Endothelial cell of umbilical vein (primary cell): Measurements from ENCODE around the gene KRT15. TPM values are rescaled to one million over a fixed set of nuclear protein-coding genes. Genes with fewer than 3 reads are reported as not detected.

Experiments used
- BruUV-seq: library from RNA; stranded (reverse); fragments of 400-500 nt; replicated peaks from 2 replicates; lab custom pipeline; 2021; lab: Mats Ljungman, UMichigan
- CTCF ChIA-PET: fragments of 300-600, 350-600 bp; sonication (Branson Sonifier 250); formaldehyde crosslinking; loops from one replicate; lab custom pipeline; 2021; ENCODE audit warnings: antibody characterized with exemption, inconsistent platforms; lab: Charles Lee
- POLR2A ChIA-PET: fragments of 300-600, 350-600 bp; sonication (Branson Sonifier 250); formaldehyde crosslinking; loops from one replicate; lab custom pipeline; 2021; ENCODE audit warnings: antibody characterized with exemption, inconsistent platforms; lab: Charles Lee
- DNase-seq: peaks from one replicate; pipeline ENCODE4 v3.0.0-alpha.2; 2011; ENCODE audit warnings: low read depth, low spot score
- FAIRE-seq: peaks from 2 replicates; lab custom pipeline; 2011; peaks lifted over from hg19 to GRCh38; lab: Jason Lieb, UNC
- H2AFZ ChIP-seq: 2 replicates; pipeline ENCODE4 v1.6.0; 2012; ENCODE audit warnings: low read depth, low read length, control low read depth, inconsistent platforms
- H3K27ac ChIP-seq: 2 replicates; pipeline ENCODE4 v1.5.1; 2011; ENCODE audit warnings: low read depth, mild to moderate bottlenecking, control low read depth, low read length, moderate library complexity; ENCODE audit not compliant: insufficient read depth
- H3K27me3 ChIP-seq, 2 experiments: 2 replicates each; pipeline versions ENCODE4 v1.6.0 to v1.6.1; 2011; ENCODE audit warnings: low read length in 2 of 2, mixed read lengths in 1 of 2; ENCODE audit not compliant: control insufficient read depth in 2 of 2, insufficient read depth in 2 of 2
- H3K36me3 ChIP-seq, 2 experiments: 2 replicates in 1 of 2; 3 replicates in 1 of 2; pipeline ENCODE4 v1.5.1; 2011; ENCODE audit warnings: low read length in 2 of 2, mild to moderate bottlenecking in 1 of 2, moderate library complexity in 1 of 2; ENCODE audit not compliant: control insufficient read depth in 2 of 2, insufficient read depth in 2 of 2; ENCODE audit errors: extremely low read depth in 1 of 2
- H3K4me1 ChIP-seq: 3 replicates; pipeline ENCODE4 v1.5.1; 2011; ENCODE audit warnings: mild to moderate bottlenecking, low read length; ENCODE audit not compliant: control insufficient read depth, insufficient read depth; ENCODE audit errors: extremely low read depth
- H3K4me2 ChIP-seq: 2 replicates; pipeline ENCODE4 v1.6.1; 2011; ENCODE audit warnings: low read length, control low read depth, mixed read lengths; ENCODE audit not compliant: insufficient read depth
- H3K4me3 ChIP-seq, 3 experiments: fragments of 200-600 bp in 1 of 3; sonication (generic), shearing (Covaris generic) in 1 of 3; replicated peaks in 1 of 3; 2 replicates each; pipeline ENCODE4 v1.5.1; 2011 to 2016; ENCODE audit warnings: control low read depth in 3 of 3, low read length in 3 of 3, mild to moderate bottlenecking in 2 of 3, inconsistent platforms in 1 of 3, low read depth in 1 of 3, moderate library complexity in 1 of 3; ENCODE audit not compliant: insufficient read depth in 1 of 3
- H3K79me2 ChIP-seq: 2 replicates; pipeline ENCODE4 v1.6.0; 2012; ENCODE audit warnings: low read length, inconsistent platforms; ENCODE audit not compliant: control insufficient read depth, insufficient read depth
- H3K9ac ChIP-seq: replicated peaks from 2 replicates; pipeline ENCODE3; 2011; ENCODE audit warnings: low read length, control low read depth; ENCODE audit not compliant: insufficient read depth; ENCODE audit errors: extremely low read depth
- H3K9me1 ChIP-seq: replicated peaks from 3 replicates; pipeline ENCODE4 v1.6.0; 2011; ENCODE audit warnings: mild to moderate bottlenecking, low read length; ENCODE audit not compliant: control insufficient read depth, insufficient read depth; ENCODE audit errors: extremely low read depth
- H3K9me3 ChIP-seq: replicated peaks from 2 replicates; pipeline ENCODE4 v1.5.1; 2012; ENCODE audit warnings: low read length, inconsistent platforms; ENCODE audit not compliant: control insufficient read depth, insufficient read depth
- H4K20me1 ChIP-seq: replicated peaks from 2 replicates; pipeline ENCODE3; 2011; ENCODE audit warnings: mild to moderate bottlenecking, low read length; ENCODE audit not compliant: control insufficient read depth, insufficient read depth; ENCODE audit errors: extremely low read depth
- EZH2 ChIP-seq: IDR thresholded peaks from 2 replicates; pipeline ENCODE4 v1.6.1; 2012; ENCODE audit warnings: borderline replicate concordance, low read depth, mild to moderate bottlenecking, moderate library complexity, low read length, inconsistent platforms; ENCODE audit not compliant: severe bottlenecking
- FOS ChIP-seq: IDR thresholded peaks from 2 replicates; pipeline ENCODE4 v1.6.1; 2011; ENCODE audit warnings: mild to moderate bottlenecking, low read length, moderate library complexity, borderline replicate concordance; ENCODE audit not compliant: insufficient read depth
- GATA2 ChIP-seq: IDR thresholded peaks from 2 replicates; pipeline ENCODE4 v1.7.0; 2011; ENCODE audit warnings: low read depth, mild to moderate bottlenecking, moderate library complexity, mixed read lengths, low read length; ENCODE audit not compliant: insufficient read length, insufficient read depth
- JUN ChIP-seq: IDR thresholded peaks from 2 replicates; pipeline ENCODE4 v1.6.1; 2011; ENCODE audit warnings: borderline replicate concordance, low read depth; ENCODE audit not compliant: insufficient read length, insufficient read depth
- MYC ChIP-seq: IDR thresholded peaks from one replicate; pipeline ENCODE4 v1.6.1; 2011; ENCODE audit warnings: mild to moderate bottlenecking, low read depth, low read length
- POLR2A ChIP-seq: IDR thresholded peaks from 2 replicates; pipeline ENCODE4 v1.6.1; 2012; ENCODE audit warnings: low read depth, mild to moderate bottlenecking, control low read depth, low read length
- POLR2AphosphoS5 ChIP-seq: IDR thresholded peaks from 2 replicates; pipeline ENCODE4 v1.6.1; 2012; ENCODE audit warnings: low read depth, mild to moderate bottlenecking, control low read depth, low read length, moderate library complexity; ENCODE audit not compliant: insufficient read depth
- dilution Hi-C: fragments of 300-500 bp; cut with MboI; formaldehyde crosslinking; loops from one replicate; pipeline ENCODE4 v1.15.0; 2019; ENCODE audit warnings: low sequenced_read_pairs; ENCODE audit not compliant: extremely low pct_ligation_motif_present
- intact Hi-C: fragments of 100-400 bp; cut with micrococcal nuclease; formaldehyde crosslinking; loops from one replicate; pipeline ENCODE4 v1.10.0; 2022
- polyA plus RNA-seq, 4 experiments: library from polyadenylated mRNA; depleted of rRNA in 3 of 4; stranded (reverse) in 3 of 4; unstranded in 1 of 4; fragments of >200 nt; gene quantifications; 2 replicates each; pipeline versions ENCODE4 v1.2.1 to v1.2.3, GENCODE V29; 2011 to 2012; ENCODE audit warnings: missing spikeins in 1 of 4
- total RNA-seq: library from RNA; stranded (reverse); gene quantifications from 2 replicates; pipeline ENCODE4 v1.2.3, GENCODE V29; 2021
- TF ChIP-seq, protein P1 (sequence below): IDR thresholded peaks from 2 replicates; pipeline ENCODE4 v1.6.1; 2011; ENCODE audit not compliant: insufficient read depth, insufficient read length
- TF ChIP-seq, protein P2 (sequence below), 2 donors: IDR thresholded peaks; 1 replicate in 1 of 2; 2 replicates in 1 of 2; pipeline ENCODE4 v1.5.1; 2011; ENCODE audit warnings: low read length in 2 of 2, mild to moderate bottlenecking in 2 of 2, moderate library complexity in 2 of 2, control low read depth in 1 of 2, inconsistent platforms in 1 of 2, low read depth in 1 of 2; ENCODE audit not compliant: insufficient read depth in 1 of 2; ENCODE audit errors: extremely low read depth in 1 of 2

The KRT15 gene
- total and polyA plus RNA-seq, 2 donors (not counting 3 experiments of a cell fraction or from before 2014, with no cell fraction given), result 0.68 to 2.8 TPM

DNA sequence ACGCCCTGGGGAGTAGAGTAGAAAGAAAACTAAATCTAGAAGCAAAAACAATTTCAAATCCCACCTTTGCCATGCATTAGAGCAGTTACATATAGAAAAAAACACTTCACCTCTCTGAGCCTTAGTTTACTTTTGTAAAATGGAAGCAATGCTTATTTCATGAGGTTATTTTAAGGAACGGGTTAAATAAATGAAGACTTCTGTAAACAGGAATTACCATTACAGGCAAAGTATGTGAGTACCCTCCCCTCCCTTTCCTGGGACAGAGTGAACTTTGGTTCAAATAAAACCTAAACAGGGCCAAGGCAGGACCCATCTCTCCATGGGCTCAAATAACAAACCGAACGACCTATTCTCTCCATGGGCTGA lies 4.5 kb upstream of the KRT15 start:
- Histone ChIP-seq H3K27me3 (no peaks in the 10 kb centered on the region), H4K20me1 (no peaks in the 10 kb centered on the region), H3K36me3 (no peaks in the 10 kb centered on the region), H3K4me3 (no peak overlapping the region), H2AFZ (no peak overlapping the region), H3K9me3 (no peaks in the 10 kb centered on the region), H3K4me2 (no peak overlapping the region), H3K27ac (no peak overlapping the region), H3K9ac (no peak overlapping the region), H3K4me1 (peaks cover 27% of the 10 kb centered on the region), H3K79me2 (no peaks in the 10 kb centered on the region), H3K9me1 (no peaks in the 10 kb centered on the region)
- dilution Hi-C loops (no loop called here), intact Hi-C loops (no loop called here)
- FAIRE-seq (no peak), DNase-seq (no peak)
- CTCF ChIA-PET, result interaction anchor here (8.5 kb wide), 1 partner anchor 27 kb away, joined by 126 read pairs; no protein-coding TSS in a partner anchor
- TF ChIP-seq FOS (no peak), POLR2A (no peak), MYC (no peak), EZH2 (no peak), POLR2AphosphoS5 (no peak), GATA2 (no peak), JUN (no peak)
- TF ChIP-seq, protein P1, sequence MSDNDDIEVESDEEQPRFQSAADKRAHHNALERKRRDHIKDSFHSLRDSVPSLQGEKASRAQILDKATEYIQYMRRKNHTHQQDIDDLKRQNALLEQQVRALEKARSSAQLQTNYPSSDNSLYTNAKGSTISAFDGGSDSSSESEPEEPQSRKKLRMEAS, result no peak
- TF ChIP-seq, protein P2, sequence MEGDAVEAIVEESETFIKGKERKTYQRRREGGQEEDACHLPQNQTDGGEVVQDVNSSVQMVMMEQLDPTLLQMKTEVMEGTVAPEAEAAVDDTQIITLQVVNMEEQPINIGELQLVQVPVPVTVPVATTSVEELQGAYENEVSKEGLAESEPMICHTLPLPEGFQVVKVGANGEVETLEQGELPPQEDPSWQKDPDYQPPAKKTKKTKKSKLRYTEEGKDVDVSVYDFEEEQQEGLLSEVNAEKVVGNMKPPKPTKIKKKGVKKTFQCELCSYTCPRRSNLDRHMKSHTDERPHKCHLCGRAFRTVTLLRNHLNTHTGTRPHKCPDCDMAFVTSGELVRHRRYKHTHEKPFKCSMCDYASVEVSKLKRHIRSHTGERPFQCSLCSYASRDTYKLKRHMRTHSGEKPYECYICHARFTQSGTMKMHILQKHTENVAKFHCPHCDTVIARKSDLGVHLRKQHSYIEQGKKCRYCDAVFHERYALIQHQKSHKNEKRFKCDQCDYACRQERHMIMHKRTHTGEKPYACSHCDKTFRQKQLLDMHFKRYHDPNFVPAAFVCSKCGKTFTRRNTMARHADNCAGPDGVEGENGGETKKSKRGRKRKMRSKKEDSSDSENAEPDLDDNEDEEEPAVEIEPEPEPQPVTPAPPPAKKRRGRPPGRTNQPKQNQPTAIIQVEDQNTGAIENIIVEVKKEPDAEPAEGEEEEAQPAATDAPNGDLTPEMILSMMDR (IDR thresholded peaks at IDR 0.05; ENCODE audit: extremely low read depth in 1 of 2, insufficient read depth in 1 of 2, low read depth in 1 of 2, low read length in 2 of 2), result no peak
- BruUV-seq, result no TSS peak
- POLR2A ChIA-PET, result no interaction called here
